Right renal pelvis (tissue), 4 donors: Measurements from ENCODE around the gene CCDC33. TPM values are rescaled to one million over a fixed set of nuclear protein-coding genes. Genes with fewer than 3 reads are reported as not detected.

Source experiments
- DNase-seq, 4 donors: peaks; one replicate each; pipeline ENCODE4 v3.0.0-alpha.2; 2013; ENCODE audit warnings: low read depth in 4 of 4, low spot score in 3 of 4, missing footprints in 1 of 4
- polyA plus RNA-seq, 4 donors: library from polyadenylated mRNA; unstranded; fragments of 120-200 nt; gene quantifications; one replicate each; pipeline ENCODE4 v1.2.1, GENCODE V29; 2013; ENCODE audit not compliant: insufficient read length in 4 of 4

The CCDC33 gene
- polyA plus RNA-seq, 4 donors = 3.9 to 6.2 (median 5.2) TPM

DNA sequence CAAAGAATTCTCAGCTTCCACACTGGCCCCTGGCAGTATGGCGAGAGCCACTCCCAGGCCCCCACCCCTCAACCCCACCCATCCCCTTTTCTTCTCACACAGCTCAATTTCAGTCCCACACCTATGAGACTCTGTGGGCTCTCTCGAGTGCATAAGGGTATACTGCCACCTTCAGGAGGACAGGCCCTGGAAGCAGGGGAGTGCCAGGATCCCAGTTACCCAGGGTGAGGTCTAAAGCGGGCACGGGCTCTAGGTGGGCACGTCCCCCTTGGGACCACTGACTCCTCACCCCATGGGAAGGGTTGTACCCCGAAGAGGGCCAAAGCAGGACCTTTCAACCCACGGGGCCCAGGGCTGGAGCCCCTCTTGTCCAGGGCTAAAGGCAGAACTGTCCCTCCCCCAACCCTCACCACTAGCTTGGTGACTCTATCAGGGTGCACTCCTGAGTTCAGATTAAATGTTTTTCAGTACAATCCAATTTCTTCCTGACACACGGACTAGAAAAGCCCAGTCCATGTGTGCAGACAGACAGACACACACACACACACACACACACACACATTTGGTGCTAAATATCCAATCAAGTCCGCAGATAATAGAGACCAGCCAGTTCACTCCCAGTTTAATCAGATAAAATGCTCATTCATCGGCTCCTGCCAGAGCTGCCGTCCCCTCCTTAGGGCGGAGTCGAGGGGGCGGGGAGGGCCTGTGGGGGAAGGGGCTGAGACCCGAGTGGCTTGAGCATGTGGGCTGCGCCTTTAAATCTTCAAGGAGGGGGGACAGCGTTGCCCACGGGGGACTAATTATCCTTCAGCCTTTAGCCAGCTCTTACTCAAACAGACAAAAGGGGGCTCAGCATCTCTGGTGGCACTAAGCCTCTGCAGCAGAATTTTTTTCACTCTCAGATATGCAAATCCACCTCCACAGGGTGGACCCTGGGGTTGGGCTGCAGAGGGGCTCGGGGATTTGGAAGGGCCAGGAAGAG lies 72.0 kb downstream of the CCDC33 start:
- no peak for DNase-seq

DNA sequence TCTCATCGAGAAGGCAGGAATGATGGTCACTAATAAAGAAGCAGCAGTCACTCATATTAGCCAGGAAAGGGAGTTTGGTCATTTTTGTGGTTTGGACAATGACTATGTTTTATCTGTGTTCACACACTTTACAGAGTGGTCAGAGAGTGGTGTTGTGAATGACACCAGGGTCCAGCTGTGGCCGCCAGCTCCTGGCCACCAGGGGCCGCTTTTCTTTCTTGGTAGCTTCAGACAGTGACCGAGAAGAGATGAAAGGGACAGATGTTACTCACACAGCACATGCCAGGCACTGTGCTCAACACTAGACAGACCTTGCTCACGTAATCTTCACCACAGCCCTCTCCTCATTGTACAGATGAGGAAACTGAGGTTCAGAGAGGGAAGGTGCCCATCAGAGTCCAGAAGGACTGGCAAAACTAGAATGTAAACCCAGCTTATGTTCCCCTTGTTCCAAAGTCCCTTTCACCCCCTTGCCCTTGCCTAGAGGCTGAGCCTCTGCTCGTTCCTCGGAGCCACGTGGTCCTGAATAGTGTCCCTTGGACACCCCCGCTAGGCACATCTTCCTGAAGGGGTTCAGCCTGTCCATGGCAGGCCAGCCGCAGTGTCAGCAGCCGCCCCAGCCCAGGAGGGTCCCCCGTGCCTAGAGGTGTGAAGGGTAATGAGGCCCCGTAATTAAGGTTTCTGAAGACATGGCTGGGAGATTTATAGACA lies 75.8 kb downstream of the CCDC33 start:
- DNase-seq = no peak

DNA sequence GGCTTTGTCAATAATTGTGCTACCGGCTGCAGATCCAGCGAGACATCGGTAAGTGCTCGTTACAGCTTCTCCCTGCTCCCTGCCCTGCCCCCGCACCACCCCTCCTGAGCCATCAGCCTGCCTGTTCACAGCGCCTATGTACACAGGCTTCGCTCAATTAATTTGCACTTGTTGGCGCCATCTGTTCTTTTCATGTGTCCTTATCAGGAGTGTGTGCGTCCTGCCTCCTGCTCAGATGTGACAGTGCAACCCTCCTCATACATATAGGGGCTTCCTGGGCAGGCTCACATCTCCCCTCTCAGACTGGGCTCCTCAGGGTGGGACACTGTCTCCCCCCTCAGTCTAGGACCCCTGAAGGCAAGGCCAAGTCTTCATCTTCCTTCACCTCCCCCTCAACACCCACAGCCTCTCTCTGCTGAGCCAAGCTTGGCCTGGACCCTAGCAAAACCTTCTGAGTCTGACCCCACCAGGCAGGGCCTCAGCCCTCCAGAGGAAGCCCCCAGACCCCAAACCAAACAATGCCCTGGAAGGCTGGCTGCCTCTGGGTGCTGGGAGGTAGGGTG lies 76.4 kb downstream of the CCDC33 start:
- DNase-seq = no peak

DNA sequence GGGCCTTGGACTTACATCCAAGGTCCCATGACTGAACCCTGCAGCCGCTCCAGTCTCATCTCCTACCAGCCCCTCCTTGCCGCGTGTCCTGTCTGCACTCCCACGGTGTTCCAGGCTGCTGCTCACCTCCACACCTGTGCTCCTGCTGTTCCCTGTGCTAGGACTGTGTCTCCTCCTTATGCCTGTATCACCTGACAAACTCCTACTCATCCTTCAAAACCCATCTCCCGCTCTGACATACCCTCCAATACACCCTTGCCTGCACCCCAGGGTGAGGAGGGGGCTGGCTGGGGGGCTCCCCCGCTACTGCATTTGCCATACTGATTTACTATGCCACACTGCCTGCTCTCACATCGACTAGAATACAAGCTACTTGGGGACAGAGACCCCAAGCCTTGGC lies 77.8 kb downstream of the CCDC33 start:
- DNase-seq = no peak

DNA sequence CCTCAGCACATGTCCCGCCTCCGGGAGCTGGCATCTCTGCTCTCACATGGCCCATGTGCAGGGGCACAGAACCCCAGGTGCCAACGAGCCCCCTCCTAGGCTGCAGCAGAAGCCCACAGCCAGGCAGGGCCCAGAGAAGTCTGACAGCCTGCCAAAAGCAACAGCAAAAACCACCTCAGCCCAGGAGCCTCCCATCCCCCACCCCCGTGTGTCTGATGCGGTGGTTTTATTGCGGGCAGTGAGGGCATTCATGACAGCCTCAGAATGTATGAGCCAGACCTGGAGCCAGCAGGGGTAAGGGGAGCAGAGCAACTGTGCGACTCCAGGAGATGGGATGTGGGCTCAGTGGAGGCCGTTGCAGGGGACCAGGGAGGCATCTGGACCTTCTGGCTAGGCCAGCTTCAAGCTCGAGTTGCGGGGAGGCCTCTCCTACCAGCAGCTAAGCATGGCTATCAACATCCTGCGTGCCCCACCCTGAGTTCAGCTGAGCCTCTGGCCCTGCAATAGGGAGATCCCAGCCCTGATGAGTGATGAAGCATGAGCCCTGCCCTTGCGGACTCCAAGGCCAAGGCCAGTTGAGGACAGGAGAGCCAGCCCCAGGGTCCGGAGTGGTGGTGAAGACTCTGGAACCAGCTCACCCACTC lies 78.8 kb downstream of the CCDC33 start:
- no peak for DNase-seq

DNA sequence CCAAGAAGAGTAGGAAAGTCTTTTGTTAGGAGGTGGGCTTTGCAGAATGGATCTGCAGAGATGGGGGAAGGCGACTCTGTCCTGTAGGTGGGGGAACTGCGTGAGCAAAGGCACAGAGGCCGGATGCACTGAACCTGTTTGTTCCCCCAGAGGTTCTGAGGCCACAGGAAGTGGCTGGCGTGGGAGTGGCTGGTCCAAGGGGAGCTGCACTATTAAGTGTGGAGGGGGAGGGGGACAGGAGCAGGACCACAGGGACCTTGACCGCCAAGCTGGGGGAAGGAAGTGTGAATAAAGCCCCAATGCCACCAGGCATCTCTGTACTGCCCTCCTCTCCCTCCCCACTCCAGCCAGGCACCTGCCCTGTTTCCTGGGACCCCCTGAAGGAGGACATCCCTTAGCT lies 79.5 kb downstream of the CCDC33 start:
- DNase-seq = no peak

DNA sequence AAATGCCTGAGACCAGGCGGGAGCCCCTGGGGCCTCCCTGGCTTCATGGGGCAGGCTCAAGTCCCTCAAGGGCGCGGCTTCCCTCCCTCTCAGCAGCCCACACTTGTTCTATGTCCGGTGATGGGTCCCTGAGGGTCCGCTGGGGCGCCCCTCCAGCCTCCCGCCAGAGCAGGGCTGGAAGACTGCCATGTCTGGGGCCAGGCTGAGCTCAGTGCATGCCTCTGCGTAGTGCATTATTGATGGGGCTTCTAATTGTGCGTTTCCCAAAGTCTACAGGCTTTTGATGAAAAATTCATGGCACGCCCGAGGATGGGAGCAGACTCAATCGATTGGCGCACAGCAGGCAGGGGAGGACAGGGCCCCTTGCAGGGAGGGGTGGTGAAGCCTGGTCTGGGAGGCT lies 80.0 kb downstream of the CCDC33 start:
- no peak for DNase-seq

DNA sequence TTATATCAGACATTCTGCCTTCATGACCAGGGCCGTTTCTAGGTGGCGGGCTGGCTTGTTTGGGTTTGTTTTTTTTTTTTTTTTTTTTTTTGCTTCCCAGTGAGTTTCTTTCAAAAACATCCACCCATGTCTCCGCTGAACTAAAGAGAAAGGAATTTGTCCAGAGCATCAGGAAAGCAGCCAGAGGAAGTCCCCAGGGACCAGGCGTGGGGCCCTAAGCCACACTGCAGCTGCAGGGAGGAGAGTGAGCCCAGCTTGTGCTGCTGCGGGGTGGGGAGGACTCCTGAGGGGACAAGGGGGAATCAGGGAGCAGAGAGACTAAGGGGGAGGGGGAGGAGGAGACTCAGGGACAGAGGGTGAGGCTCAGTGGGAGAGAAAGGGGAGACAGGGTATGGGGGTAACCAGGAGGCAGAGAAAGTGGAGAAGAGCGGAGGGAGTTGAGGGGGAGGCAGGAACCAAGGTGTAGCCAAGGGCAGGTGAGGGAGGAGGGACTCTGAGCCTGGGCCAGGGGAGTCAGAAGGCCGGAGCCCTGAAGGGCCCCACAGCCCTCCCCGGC lies 81.8 kb downstream of the CCDC33 start:
- DNase-seq = peak; percentile 65 to 73 (median 70)

DNA sequence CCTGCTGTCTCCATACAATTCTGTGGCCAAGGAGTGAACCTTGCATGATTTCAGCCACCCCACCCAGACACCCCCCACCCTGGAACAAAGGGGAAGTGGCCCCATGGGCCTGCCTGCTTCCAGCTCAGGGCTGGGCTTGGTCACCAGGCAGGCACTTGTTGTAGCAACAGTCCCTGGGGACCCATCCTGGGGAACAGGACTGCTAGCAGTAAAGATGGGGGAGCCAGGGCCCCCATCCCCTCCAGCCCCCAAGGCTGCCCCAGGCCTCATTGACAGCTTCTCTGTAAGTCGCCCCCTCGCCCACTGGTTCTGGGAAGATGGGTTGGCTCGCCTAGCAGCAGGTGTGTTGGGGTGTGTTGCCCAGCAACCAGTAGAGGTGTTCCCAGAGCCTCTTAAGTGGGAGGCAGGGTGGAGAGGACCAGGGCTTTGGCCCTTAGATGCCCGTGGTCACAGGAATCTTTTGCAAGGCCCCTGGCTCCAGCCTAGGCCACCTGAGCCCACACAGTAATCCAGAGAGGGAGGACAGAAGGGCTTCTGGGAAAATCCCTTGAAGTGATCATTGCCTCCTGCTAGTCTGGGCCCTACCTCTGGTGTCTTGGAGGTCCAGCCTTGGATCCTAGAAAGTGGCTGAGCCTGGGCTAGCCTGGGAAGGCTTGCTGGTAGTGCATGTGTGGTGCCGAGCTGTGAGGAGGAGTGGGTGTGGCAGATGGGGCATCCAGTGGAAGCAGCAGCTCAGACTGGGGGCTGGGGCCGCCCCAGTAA lies 82.4 kb downstream of the CCDC33 start:
- DNase-seq = no peak

DNA sequence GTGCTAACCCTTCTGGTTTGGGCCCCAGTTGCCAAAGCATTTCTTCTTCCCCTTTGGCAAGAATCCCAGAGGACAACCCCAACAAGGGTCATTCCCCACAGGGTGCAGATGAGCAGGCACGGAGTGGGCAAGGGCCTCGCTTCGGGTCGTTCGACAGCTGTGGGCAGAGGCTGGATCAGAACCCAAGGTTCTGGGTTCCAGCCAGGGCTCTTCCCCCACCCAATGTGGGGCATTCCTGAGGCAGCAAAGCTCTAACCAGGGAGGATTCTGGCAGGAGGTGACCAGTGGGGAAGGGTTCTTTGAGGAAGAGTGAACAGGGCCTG lies 83.0 kb downstream of the CCDC33 start:
- no peak for DNase-seq

DNA sequence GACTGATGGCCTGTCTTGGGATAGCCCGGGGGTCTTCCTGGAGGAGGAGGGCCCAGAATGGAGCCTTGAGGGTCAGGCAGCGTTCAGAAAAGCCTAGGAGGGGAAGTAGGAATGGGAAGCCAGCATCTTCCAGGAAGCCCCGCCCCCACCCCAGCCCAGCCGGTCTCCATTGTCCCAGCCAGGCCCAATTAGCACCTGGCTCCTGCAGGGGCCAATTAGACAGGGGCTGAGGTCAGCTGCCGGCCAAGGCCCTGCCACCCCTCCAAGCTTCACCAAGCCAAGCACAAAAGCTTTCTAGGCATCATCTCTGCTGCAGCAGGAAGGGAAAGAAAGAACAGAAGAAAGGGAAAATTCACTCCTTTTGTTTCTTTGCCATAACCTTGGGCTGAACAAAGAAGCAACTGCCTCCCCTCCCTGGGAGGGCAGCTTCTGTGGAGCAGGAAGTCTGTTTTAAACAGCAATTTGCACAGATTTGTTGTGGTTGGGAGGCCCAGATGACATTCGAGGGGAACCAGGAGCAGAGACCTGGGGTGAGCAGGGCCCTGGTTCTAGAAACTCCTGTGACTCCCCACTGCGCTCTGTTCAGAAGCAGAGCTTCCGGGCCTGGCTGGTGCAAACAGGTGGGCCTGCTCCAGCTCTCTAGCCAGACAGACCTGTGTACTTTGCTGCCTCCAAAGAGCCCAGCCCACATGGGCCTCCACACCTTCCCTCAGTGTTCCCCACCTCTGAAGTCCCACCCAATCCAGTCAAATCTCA lies 83.6 kb downstream of the CCDC33 start:
- no peak for DNase-seq

DNA sequence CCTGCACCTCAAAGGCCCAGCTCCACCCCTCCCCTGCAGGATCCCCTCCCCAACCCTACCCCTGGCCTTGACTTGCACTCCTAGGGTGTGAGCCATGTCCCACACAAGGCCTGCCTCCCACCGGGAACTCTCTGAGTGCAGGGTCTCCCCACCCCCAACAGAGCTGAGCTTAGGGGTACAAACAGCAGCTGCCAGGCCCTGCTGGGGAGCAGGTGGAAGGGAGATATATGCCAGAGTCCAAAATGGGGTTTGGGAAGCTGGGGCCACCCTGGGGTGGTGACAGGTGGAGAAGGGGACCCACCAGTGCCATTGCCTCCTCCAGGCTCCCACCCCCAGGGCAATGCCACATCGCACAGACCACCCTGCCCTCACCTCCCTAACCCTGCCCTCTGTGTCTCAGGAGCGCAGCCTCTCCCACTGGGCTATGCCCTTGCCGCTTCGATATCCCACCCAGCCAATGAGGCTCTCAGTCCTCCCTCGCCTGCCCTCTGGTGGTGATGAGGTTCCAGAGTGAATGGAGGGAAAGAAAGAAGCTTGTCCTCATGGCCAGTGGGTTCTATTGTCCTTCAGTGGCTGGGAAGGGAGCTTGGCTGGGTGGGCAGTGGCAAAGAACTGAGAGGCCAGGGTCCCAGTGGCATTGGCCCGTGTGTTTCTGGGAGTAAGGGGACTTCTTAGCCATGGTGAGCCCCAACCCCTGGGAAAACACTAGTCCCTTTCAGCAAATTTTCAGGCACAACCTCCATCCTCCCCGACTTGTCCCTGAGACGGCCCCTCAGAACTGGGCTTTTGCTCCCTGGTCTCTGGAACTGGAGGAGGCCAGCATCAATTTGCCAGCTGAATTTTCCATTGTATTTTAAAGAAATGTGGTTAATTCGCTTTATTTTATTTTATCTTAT lies 84.5 kb downstream of the CCDC33 start:
- no peak for DNase-seq

DNA sequence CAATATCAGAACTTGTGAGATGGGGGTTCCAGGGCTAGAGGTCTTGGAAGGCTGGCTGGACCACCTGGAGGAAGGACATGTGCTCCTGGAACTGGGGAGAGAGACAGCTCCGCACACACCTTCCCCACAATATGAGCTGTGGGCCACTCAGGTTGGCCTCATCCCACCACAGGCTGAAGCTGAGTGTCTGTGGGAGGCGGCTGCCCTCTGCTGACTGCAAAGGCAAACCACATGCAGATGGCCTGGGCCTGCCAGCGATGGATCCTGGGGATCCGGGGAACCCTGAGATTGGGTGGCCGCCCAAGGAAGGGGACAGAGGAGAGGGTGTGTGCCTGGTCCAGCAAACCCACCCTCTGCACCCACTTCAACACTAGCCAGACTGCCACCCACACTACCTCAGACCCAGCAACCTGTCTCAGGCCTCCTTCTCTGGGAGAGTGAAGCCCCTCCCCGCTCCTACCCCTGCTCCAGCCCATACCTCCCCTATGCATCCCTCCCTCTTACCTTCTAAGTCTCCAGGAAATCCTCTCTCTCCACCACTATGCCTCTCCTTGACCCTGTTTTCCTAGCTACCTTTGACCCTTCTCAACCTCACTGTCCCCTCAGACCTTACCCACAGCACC lies 86.5 kb downstream of the CCDC33 start:
- DNase-seq = no peak

DNA sequence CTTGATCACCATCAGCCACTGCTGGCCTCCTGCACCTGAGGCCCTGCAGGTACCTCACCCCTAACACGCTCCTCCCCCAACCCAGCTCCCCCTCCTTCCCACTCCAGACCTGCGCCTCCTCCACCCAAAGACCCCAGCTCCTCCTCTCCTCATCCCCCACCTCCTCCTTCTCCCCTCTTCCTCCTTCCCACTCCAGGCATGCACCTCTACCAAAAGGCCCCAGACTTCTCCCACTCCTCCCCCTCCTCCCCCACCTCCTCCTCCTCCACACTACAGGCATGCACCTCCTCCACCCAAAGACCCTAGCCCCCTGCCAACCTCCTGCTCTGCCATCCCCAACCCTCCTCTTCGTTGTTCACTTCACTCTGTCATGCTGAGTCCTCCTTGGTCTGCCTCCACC lies 88.6 kb downstream of the CCDC33 start:
- no peak for DNase-seq

DNA sequence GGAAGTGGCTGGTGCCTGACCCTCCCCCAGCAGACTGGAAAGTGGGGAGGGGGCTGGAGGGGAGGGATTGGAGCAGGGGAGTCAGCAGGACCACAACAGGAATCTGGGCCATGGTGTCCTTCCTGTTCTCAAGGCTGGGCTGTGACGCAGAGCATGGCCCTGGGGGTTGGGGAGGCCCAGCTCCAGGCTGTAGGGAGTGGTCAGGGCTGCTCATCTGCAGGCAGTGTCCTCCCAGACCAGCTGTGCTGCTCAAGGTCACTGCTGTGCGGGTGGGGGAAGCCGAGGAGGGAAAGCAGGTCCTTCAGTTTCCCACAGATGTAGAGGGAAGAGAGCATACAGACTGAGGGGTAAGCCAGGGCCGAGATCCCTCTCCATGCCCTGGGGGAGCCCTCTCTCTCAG lies 90.6 kb downstream of the CCDC33 start:
- no peak for DNase-seq

DNA sequence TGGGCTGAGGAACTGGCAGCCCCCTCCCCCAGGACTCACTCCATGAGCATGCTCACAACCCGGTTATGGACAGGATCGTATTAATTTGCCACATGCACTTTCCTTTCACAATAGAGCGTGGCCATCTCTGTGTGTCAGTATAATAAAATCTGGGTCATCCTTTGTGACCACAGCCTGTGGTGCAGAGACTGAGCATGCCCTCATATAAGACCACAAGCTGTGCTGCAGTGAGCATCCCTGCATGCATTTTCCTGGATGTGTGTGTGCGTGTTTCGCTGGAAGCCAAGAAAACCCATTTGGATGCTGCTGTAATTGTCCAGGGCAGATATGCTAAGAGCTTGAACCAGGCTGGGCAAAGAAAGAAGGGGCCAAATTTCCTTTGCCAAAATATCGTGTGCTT lies 91.6 kb downstream of the CCDC33 start:
- no peak for DNase-seq

DNA sequence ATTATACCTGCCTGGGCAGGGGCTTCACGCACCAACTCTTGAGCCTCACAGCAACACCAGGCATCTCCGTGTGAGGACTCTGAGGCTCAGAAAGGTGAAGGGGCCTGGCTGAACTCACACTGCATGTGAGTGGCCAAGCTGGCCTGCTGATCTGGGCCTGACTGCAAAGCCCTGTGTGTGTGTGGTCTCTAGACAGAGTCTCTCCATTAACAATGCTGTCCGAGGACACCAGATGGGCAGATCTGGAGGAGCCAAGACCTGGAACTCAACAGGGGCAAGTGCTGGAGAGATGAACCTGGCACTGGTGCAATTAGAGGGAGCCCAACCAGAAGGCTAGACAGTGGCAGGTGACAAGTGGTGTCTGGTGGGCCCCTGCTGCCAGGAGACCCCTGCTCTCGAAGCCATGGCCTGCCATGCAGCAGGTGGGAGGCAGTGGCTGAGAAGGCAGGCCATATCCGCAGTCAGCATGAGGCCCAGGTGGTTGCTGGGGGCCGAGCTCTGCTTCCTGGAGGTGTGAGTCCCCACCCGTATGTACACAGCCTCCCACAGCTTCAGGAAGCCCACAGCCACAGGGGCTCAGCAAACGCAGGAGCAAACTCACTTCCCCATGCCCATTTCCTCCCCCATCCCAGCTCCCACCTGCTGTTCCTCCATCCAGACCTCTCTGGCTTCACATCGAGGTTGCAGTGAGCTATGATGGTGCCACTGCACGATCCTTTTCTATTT lies 92.4 kb downstream of the CCDC33 start:
- no peak for DNase-seq
